ENCODE measurements around the gene CHSY3.

- TF ChIP-seq EP300 (IDR thresholded peaks at IDR 0.05; ENCODE audit: borderline replicate concordance) (no peak), TCF12 (IDR thresholded peaks at IDR 0.05; ENCODE audit: low read depth) (no peak), REST (IDR thresholded peaks at IDR 0.05; ENCODE audit: low read depth) (no peak)
- TF ChIP-seq, protein P1, sequence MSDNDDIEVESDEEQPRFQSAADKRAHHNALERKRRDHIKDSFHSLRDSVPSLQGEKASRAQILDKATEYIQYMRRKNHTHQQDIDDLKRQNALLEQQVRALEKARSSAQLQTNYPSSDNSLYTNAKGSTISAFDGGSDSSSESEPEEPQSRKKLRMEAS (IDR thresholded peaks at IDR 0.05) = no peak
These were observed 46.8 kb downstream of the CHSY3 start for GRCh38 chr5:129951039-129951438.

Data from Ishikawa (cell line).